Measurements from ENCODE around the gene SPACA4. TPM values are rescaled to one million over a fixed set of nuclear protein-coding genes. Genes with fewer than 3 reads are reported as not detected.

Gene SPACA4
- total and polyA plus RNA-seq, 9 of the 15 experiments (the other 6 are each of a cell fraction or from before 2014, with no cell fraction given) = not detected

DNA sequence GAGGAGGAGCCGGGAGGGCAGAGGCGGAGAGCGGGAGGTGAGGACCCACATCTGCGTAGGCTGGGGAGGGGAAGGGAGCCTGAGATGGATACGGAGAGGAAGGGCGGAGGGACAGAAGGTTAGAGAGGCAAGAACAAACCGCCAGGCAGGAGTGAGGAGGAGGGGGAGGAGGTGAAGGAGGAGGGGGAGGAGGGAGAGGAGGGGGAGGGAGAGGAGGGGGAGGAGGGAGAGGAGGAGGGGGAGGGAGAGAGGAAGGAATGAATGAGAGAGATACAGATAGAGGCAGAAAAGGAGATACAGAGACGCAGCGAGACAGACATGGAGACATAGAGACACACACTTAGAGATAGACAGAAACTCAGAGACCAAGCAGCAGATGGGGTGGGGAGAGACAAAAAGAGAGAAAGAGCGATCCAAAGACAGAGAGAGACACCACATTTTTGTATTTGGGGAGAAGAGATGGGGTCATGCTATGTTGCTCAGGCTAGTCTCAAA is 40.2 kb downstream of the SPACA4 start (continued):
- TF ChIP-seq, protein P1, sequence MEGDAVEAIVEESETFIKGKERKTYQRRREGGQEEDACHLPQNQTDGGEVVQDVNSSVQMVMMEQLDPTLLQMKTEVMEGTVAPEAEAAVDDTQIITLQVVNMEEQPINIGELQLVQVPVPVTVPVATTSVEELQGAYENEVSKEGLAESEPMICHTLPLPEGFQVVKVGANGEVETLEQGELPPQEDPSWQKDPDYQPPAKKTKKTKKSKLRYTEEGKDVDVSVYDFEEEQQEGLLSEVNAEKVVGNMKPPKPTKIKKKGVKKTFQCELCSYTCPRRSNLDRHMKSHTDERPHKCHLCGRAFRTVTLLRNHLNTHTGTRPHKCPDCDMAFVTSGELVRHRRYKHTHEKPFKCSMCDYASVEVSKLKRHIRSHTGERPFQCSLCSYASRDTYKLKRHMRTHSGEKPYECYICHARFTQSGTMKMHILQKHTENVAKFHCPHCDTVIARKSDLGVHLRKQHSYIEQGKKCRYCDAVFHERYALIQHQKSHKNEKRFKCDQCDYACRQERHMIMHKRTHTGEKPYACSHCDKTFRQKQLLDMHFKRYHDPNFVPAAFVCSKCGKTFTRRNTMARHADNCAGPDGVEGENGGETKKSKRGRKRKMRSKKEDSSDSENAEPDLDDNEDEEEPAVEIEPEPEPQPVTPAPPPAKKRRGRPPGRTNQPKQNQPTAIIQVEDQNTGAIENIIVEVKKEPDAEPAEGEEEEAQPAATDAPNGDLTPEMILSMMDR (IDR thresholded peaks at IDR 0.05 in 2 of 3, conservative IDR thresholded peaks at IDR 0.05 in 1 of 3; ENCODE audit: insufficient read depth in 2 of 3, low read depth in 1 of 3, low read length in 3 of 3) = no peak
- TF ChIP-seq ZNF655 (CRISPR knock-in tag; IDR thresholded peaks at IDR 0.05) = no peak
- TF ChIP-seq RB1 (IDR thresholded peaks at IDR 0.05; ENCODE audit: low read depth) = 0 out of 2 replicates have a peak, but pooled peaks have one; percentile 34

- Histone ChIP-seq H3K4me1 (replicated peaks in 1 of 2; ENCODE audit: control insufficient read depth in 2 of 2, insufficient read depth in 2 of 2, low read length in 2 of 2) (peaks cover 25 to 59% of the 10 kb centered on the region in 2 experiments; a peak in 4 of 5 replicates), H3K4me3 (no peak overlapping the region), H4K20me1 (replicated peaks; ENCODE audit: control insufficient read depth, insufficient read depth, low read length) (no peaks in the 10 kb centered on the region), H3K4me2 (ENCODE audit: insufficient read depth, low read length) (no peak overlapping the region), H3K9me3 (replicated peaks; ENCODE audit: control insufficient read depth, insufficient read depth, low read depth, low read length) (no peaks in the 10 kb centered on the region), H2AFZ (ENCODE audit: low read depth, low read length) (no peak overlapping the region), H3K9ac (ENCODE audit: insufficient read depth in 1 of 2, low read depth in 2 of 2, low read length in 2 of 2) (no peak overlapping the region), H3K9me1 (ENCODE audit: control insufficient read depth, insufficient read depth, low read length) (no peaks in the 10 kb centered on the region), H3K27me3 (ENCODE audit: control insufficient read depth in 2 of 2, insufficient read depth in 2 of 2, low read length in 2 of 2) (no peaks in the 10 kb centered on the region), H3K79me2 (ENCODE audit: control insufficient read depth, insufficient read depth, low read length) (no peaks in the 10 kb centered on the region), H3K27ac (ENCODE audit: extremely low read depth, low read depth, low read length) (no peak overlapping the region), H3K36me3 (ENCODE audit: control insufficient read depth, insufficient read depth, low read length) (no peaks in the 10 kb centered on the region)
- FAIRE-seq (no peak), ATAC-seq (no peak), DNase-seq (ENCODE audit: extremely low read depth in 1 of 4, low spot score in 3 of 4) (peak in 2 of 4 experiments; percentile 22 to 38)
- CTCF ChIA-PET (ENCODE audit: low intra/inter-chr PET ratio) = interaction anchor here (0.7 kb wide), 1 partner anchor 404 kb away, joined by 5 read pairs; no protein-coding TSS in a partner anchor
- intact Hi-C loops (cut with micrococcal nuclease) (loop anchor here (5.0 kb wide), 1 partner anchor 89 kb away; no protein-coding TSS in a partner anchor), in situ Hi-C loops (cut with MboI) (loop anchor here (5.0 to 10.0 kb wide), 3 partner anchors 94 to 327 kb away; partner anchors contain the start of gene RASIP1)
- no CpG with 5 or more reads among the region's 2 CpGs for WGBS (ENCODE audit: insufficient coverage, low coverage, missing lambda C conversion rate)
- no peak for TF ChIP-seq LCOR (CRISPR knock-in tag; IDR thresholded peaks at IDR 0.05)
- TF ChIP-seq CBFA2T2 (conservative IDR thresholded peaks at IDR 0.05) = 0 out of 2 replicates have a peak, but pooled peaks have one; percentile 2
- peak; percentile 56 for TF ChIP-seq CBFA2T3 (IDR thresholded peaks at IDR 0.05)
- no peak for TF ChIP-seq CBX8 (IDR thresholded peaks at IDR 0.05; ENCODE audit: borderline replicate concordance, extremely low read depth, low read depth, low read length, poor library complexity, severe bottlenecking)
- TF ChIP-seq KDM1A (IDR thresholded peaks at IDR 0.05) = peak; percentile 16 to 21; a peak in 1 of 4 replicates
- peak; percentile 33; the same call in 1 of the 2 replicates for TF ChIP-seq BCOR (IDR thresholded peaks at IDR 0.05)
- TF ChIP-seq FOXK2 (conservative IDR thresholded peaks at IDR 0.05 in 1 of 2, IDR thresholded peaks at IDR 0.05 in 1 of 2; ENCODE audit: low read depth in 2 of 2) = 0 out of 4 replicates have a peak, but pooled peaks of 1 of the 2 experiments have one; percentile 19
- TF ChIP-seq, protein P2, sequence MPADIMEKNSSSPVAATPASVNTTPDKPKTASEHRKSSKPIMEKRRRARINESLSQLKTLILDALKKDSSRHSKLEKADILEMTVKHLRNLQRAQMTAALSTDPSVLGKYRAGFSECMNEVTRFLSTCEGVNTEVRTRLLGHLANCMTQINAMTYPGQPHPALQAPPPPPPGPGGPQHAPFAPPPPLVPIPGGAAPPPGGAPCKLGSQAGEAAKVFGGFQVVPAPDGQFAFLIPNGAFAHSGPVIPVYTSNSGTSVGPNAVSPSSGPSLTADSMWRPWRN (IDR thresholded peaks at IDR 0.05; ENCODE audit: low read depth) = no peak
- no peak for TF ChIP-seq STAT5B (CRISPR knock-in tag; IDR thresholded peaks at IDR 0.05)
- TF ChIP-seq RFX1 (IDR thresholded peaks at IDR 0.05) = no peak
- TF ChIP-seq HNRNPUL1 (IDR thresholded peaks at IDR 0.05; ENCODE audit: low read length) = no peak
- TF ChIP-seq MEF2A (IDR thresholded peaks at IDR 0.05; ENCODE audit: control insufficient read depth, low read depth, low read length) = peak; percentile 68; the same call in 1 of the 2 replicates
- no peak for TF ChIP-seq SP2 (IDR thresholded peaks at IDR 0.05; ENCODE audit: extremely low read depth, low read depth, low read length, poor library complexity, severe bottlenecking)
- TF ChIP-seq KLF10 (CRISPR knock-in tag; IDR thresholded peaks at IDR 0.05) = no peak
- TF ChIP-seq MEF2D (tag; conservative IDR thresholded peaks at IDR 0.05; ENCODE audit: low read depth) = peak; percentile 60
- POLR2A ChIA-PET = interaction anchor here (0.6 kb wide), 1 partner anchor 8 kb away, joined by 3 read pairs; no protein-coding TSS in a partner anchor
- BruUV-seq (replicated peaks) = no TSS peak
Measured at GRCh38 chr19:48648134-48648533, 41.6 kb downstream of the SPACA4 start.
